Motor neuron (in vitro differentiated cells): ENCODE data around the gene DHX15. TPM values are rescaled to one million over a fixed set of nuclear protein-coding genes. Genes with fewer than 3 reads are reported as not detected.

Experiments used
- ATAC-seq, 8 experiments: fragments of 200-7000 bp; cut with Tn5 transposase; replicated peaks in 6 of 8; 2 replicates each; pipeline ENCODE4 v1.8.0; 2021; ENCODE audit warnings: mild to moderate bottlenecking in 8 of 8, moderate library complexity in 8 of 8
- H3K27ac ChIP-seq, 2 donors: fragments of 250-450 bp; sonication (Bioruptor Pico); 2 replicates each; pipeline ENCODE4 v1.9.0; 2021; ENCODE audit warnings: antibody characterized with exemption in 2 of 2, mild to moderate bottlenecking in 2 of 2, moderate library complexity in 1 of 2
- H3K4me1 ChIP-seq, 2 donors: fragments of 250-450 bp; sonication (Bioruptor Pico); replicated peaks in 1 of 2; 2 replicates each; pipeline ENCODE4 v1.6.1; 2021; ENCODE audit warnings: antibody characterized with exemption in 2 of 2, mild to moderate bottlenecking in 2 of 2, moderate library complexity in 1 of 2
- H3K4me3 ChIP-seq, 5 donors: fragments of 250-450 bp; sonication (Bioruptor Pico); 2 replicates each; pipeline ENCODE4 v1.9.0; 2021; ENCODE audit warnings: antibody characterized with exemption in 5 of 5, mild to moderate bottlenecking in 5 of 5, moderate library complexity in 4 of 5
- WGBS, 10 experiments: fragments of 450-650 bp; shearing (Covaris generic); methylation state at CpG; one replicate each; pipeline ENCODE4 v1.0.0; 2022; 5-methylcytosine and 5-hydroxymethylcytosine counted together
- in situ Hi-C, 9 experiments: fragments of 400-800 bp; cut with MboI; loops; one replicate each; pipeline ENCODE4 v1.15.0; 2021; ENCODE audit warnings: low sequenced_read_pairs in 9 of 9, low pct_unique_long_range_greater_than_20kb in 2 of 9; ENCODE audit not compliant: unreplicated experiment in 9 of 9
- total RNA-seq, 8 experiments: library from RNA; unstranded; fragments of 300-600 nt; gene quantifications; 2 replicates each; pipeline versions ENCODE4 v1.2.3 to v1.2.4, GENCODE V29; 2022

DHX15 gene
- total RNA-seq, 8 experiments from 2014 or later, result 111 to 192 (median 131) TPM

GRCh38 chr4:24603343-24603742, 19.0 kb upstream of the DHX15 start:
- in situ Hi-C loops, result no loop called here
- WGBS, 10 experiments, result 35 to 91% (median 75%) methylated on average over 1 to 6 of the region's 6 CpGs
- no peak for ATAC-seq
- Histone ChIP-seq H3K4me3 (no peak overlapping the region), H3K4me1 (no peaks in the 10 kb centered on the region), H3K27ac (no peak overlapping the region)

- in situ Hi-C loops, result no loop called here
- WGBS, 10 experiments, result 40 to 100% (median 70%) methylated on average over 1 of the region's 1 CpG; no CpG with 5 or more reads in 5 of the 10 experiments
- ATAC-seq, result no peak
- H3K4me1 ChIP-seq, result no peaks in the 10 kb centered on the region
- H3K4me3 ChIP-seq, result no peak overlapping the region
- no peak overlapping the region for H3K27ac ChIP-seq
These were observed 16.8 kb upstream of the DHX15 start for GRCh38 chr4:24601121-24601520.

GRCh38 chr4:24599275-24599674, 14.9 kb upstream of the DHX15 start:
- Histone ChIP-seq H3K4me1 (no peaks in the 10 kb centered on the region), H3K27ac (no peak overlapping the region), H3K4me3 (no peak overlapping the region)
- ATAC-seq, result no peak
- in situ Hi-C loops, result no loop called here
- 0 to 90% (median 73%) methylated on average over 1 to 13 of the region's 22 CpGs; no CpG with 5 or more reads in 6 of the 10 experiments for WGBS, 10 experiments

- in situ Hi-C loops, result no loop called here
- H3K4me3 ChIP-seq, result no peak overlapping the region
- ATAC-seq, result no peak
- H3K27ac ChIP-seq, result no peak overlapping the region
- H3K4me1 ChIP-seq, result no peaks in the 10 kb centered on the region
- 55 to 90% (median 78%) methylated on average over 1 to 7 of the region's 8 CpGs; no CpG with 5 or more reads in 1 of the 10 experiments for WGBS, 10 experiments
These were observed 13.7 kb upstream of the DHX15 start for GRCh38 chr4:24598025-24598424.

- 1 to 95% (median 71%) methylated on average over 1 to 2 of the region's 2 CpGs for WGBS, 10 experiments
- peak in 2 of 8 experiments; percentile 39 to 64 for ATAC-seq
- Histone ChIP-seq H3K4me1 (no peaks in the 10 kb centered on the region), H3K4me3 (no peak overlapping the region), H3K27ac (no peak overlapping the region)
- in situ Hi-C loops, result no loop called here
These were observed 11.3 kb upstream of the DHX15 start for GRCh38 chr4:24595659-24596058.

GRCh38 chr4:24594887-24595286, 10.5 kb upstream of the DHX15 start:
- ATAC-seq, result peak in 4 of 8 experiments; percentile 53 to 98 (median 81)
- 20 to 86% (median 75%) methylated on average over 1 to 2 of the region's 2 CpGs; no CpG with 5 or more reads in 1 of the 10 experiments for WGBS, 10 experiments
- H3K4me3 ChIP-seq, result no peak overlapping the region

GRCh38 chr4:24589448-24589847, 5.1 kb upstream of the DHX15 start:
- no peak overlapping the region for H3K27ac ChIP-seq
- no peak for ATAC-seq
- in situ Hi-C loops, result no loop called here
- peaks cover 0 to 4% of the 10 kb centered on the region in 2 donors for H3K4me1 ChIP-seq
- 34 to 100% (median 90%) methylated on average over 1 to 2 of the region's 2 CpGs; no CpG with 5 or more reads in 4 of the 10 experiments for WGBS, 10 experiments
- H3K4me3 ChIP-seq, result no peak overlapping the region

More at GRCh38 chr4:24594887-24595286, 10.5 kb upstream of the DHX15 start:
- in situ Hi-C loops, result no loop called here
- H3K27ac ChIP-seq, result no peak overlapping the region
- H3K4me1 ChIP-seq, result no peaks in the 10 kb centered on the region

GRCh38 chr4:24588216-24588954, 4.0 kb upstream of the DHX15 start:
- in situ Hi-C loops, result no loop called here
- no peak for ATAC-seq
- Histone ChIP-seq H3K27ac (no peak overlapping the region), H3K4me3 (no peak overlapping the region), H3K4me1 (peaks cover 0 to 4% of the 10 kb centered on the region in 2 donors)
- WGBS, 10 experiments, result 56 to 91% (median 83%) methylated on average over 2 to 7 of the region's 7 CpGs

GRCh38 chr4:24583451-24584210, 723 bp downstream of the DHX15 start:
- in situ Hi-C loops, result no loop called here
- Histone ChIP-seq H3K4me3 (peak overlapping the region; percentile 71 to 96 (median 89)), H3K4me1 (peaks cover 5 to 10% of the 10 kb centered on the region in 2 donors), H3K27ac (peak overlapping the region; percentile 93 to 99)
- ATAC-seq, result peak; percentile 49 to 72 (median 60)
- WGBS, 10 experiments, result 0 to 6% (median 0%) methylated on average over 1 to 5 of the region's 51 CpGs; no CpG with 5 or more reads in 1 of the 10 experiments

GRCh38 chr4:24582235-24582832, 2.0 kb downstream of the DHX15 start:
- Histone ChIP-seq H3K4me3 (peak overlapping the region; percentile 71 to 96 (median 89)), H3K4me1 (peaks cover 5 to 13% of the 10 kb centered on the region in 2 donors), H3K27ac (no peak overlapping the region)
- no peak for ATAC-seq
- in situ Hi-C loops, result no loop called here
- WGBS, 10 experiments, result 0 to 60% (median 7%) methylated on average over 1 to 5 of the region's 5 CpGs; no CpG with 5 or more reads in 1 of the 10 experiments

GRCh38 chr4:24578364-24578763, 6.0 kb downstream of the DHX15 start:
- WGBS, 10 experiments, result 60 to 100% (median 93%) methylated on average over 1 to 4 of the region's 4 CpGs; no CpG with 5 or more reads in 4 of the 10 experiments
- ATAC-seq, result no peak
- Histone ChIP-seq H3K4me3 (no peak overlapping the region), H3K4me1 (peaks cover 5 to 9% of the 10 kb centered on the region in 2 donors), H3K27ac (no peak overlapping the region)
- in situ Hi-C loops, result no loop called here

- WGBS, 10 experiments, result 80 to 100% (median 97%) methylated on average over 2 to 17 of the region's 17 CpGs
- H3K4me1 ChIP-seq, result peaks cover 0 to 3% of the 10 kb centered on the region in 2 donors
- ATAC-seq, result no peak
- in situ Hi-C loops, result no loop called here
- H3K27ac ChIP-seq, result no peak overlapping the region
- H3K4me3 ChIP-seq, result no peak overlapping the region
These were observed 8.1 kb downstream of the DHX15 start for GRCh38 chr4:24576276-24576675.

- H3K4me1 ChIP-seq, result peaks cover 0 to 5% of the 10 kb centered on the region in 2 donors
- in situ Hi-C loops, result no loop called here
- no peak for ATAC-seq
- H3K27ac ChIP-seq, result no peak overlapping the region
- no peak overlapping the region for H3K4me3 ChIP-seq
These were observed 10.1 kb downstream of the DHX15 start for GRCh38 chr4:24574236-24574635.
